Measurements from ENCODE around the gene GABBR1.

GABBR1 gene

GRCh38 chr6:29641430-29642148 is 8.6 kb upstream of the GABBR1 start:
- Mint-ChIP-seq H3K36me3 (ENCODE audit: low read depth) (no peaks in the 10 kb centered on the region), H3K4me3 (peak overlapping the region; percentile 74), H3K9me3 (no peaks in the 10 kb centered on the region), H3K27me3 (ENCODE audit: low read depth) (peaks cover 5% of the 10 kb centered on the region), H3K27ac (peak overlapping the region; percentile 87), H3K4me1 (ENCODE audit: low read depth) (peaks cover 11% of the 10 kb centered on the region)

DNA sequence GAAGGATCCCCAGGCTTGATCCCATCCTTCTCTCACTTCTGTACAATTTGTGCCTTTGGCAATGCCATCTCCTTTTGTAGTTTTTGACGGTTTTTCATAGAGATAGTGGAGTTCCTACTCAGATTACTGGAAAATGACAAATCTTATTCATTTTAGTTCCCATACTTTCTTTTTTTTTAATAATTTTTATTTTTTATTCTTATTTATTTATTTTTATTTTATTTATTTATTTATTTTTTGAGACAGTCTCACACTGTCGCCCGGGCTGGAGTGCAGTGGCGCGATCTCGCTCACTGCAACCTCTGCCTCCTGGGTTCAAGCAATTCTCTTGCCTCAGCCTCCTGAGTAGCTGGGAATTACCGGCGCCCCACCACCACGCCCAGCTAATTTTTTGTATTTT is 4.3 kb upstream of the GABBR1 start:
- no peak overlapping the region for H3K4me3 Mint-ChIP-seq
- no peak overlapping the region for H3K27ac Mint-ChIP-seq
- peaks cover 18% of the 10 kb centered on the region for H3K4me1 Mint-ChIP-seq (ENCODE audit: low read depth)

DNA sequence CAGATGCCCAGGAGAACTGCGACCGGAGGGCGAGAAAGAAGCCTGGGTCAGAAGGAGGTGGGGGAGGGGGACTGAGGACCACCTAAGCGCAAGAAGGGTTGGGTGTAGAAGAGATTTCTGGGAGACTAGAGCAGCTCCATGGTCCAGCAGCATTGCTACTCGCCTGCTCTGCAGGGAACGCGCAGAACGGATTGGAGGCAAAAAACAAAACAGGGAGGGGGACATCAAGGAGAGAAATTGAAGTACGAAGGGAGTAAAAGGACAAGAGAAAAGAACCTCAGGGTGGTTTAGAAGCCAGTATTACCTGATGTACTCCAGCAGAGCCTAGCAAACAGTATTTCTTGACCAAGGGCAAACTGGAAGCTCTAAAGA is 537 bp upstream of the GABBR1 start:
- Mint-ChIP-seq H3K27ac (peak overlapping the region; percentile 37), H3K9me3 (no peaks in the 10 kb centered on the region), H3K4me1 (ENCODE audit: low read depth) (peaks cover 35% of the 10 kb centered on the region), H3K4me3 (peak overlapping the region; percentile 78), H3K27me3 (ENCODE audit: low read depth) (peaks cover 55% of the 10 kb centered on the region), H3K36me3 (ENCODE audit: low read depth) (peaks cover 9% of the 10 kb centered on the region)

More for the DNA sequence above, 4.3 kb upstream of the GABBR1 start:
- H3K36me3 Mint-ChIP-seq (ENCODE audit: low read depth), result no peaks in the 10 kb centered on the region
- no peaks in the 10 kb centered on the region for H3K9me3 Mint-ChIP-seq
- H3K27me3 Mint-ChIP-seq (ENCODE audit: low read depth), result peaks cover 25% of the 10 kb centered on the region

DNA sequence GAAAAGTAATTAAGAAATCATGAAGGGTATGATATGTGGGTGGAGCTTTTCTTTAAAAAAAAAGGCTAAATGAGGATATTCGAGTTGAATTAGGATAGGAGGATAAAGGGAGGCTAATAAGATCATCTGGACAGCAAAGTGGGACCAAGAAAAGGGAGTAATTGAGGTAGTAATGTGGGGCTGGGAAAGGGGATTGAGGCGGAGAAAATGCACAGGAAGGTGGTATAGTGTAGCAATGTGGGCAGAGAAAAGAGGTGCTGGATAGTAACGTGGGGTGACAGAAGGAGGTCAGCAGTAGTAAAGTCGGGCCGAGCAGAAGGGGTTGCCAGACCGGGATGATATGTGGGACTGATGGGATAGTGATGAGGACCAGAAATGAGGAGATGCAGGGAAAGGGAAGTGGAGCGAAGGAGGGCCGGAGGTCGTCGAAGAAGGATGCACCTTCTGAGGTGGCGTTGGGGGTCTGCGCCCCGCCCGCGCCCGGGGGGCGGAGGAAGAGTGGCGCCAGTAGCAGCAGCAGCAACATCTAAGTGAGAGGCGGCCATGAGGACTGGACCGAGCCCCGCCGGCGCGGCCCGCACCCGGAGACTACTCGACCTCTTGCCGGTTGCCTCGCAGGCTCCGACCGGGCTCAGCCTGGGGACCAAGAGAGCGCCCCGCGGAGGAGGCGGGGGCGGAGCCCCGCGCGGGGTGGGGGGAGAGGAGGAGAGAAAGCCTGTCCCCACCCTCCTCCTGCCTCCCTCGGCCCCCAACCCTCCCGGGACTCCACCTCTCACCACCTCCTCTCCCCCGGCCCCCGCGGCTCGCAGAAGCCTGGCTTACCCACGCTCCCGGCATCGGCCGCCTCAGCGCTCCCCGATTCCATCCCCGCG is 887 bp downstream of the GABBR1 start:
- peak overlapping the region; percentile 78 for H3K27ac Mint-ChIP-seq
- H3K27me3 Mint-ChIP-seq (ENCODE audit: low read depth), result peaks cover 59% of the 10 kb centered on the region
- H3K4me1 Mint-ChIP-seq (ENCODE audit: low read depth), result peaks cover 38% of the 10 kb centered on the region
- H3K4me3 Mint-ChIP-seq, result peak overlapping the region; percentile 97
- H3K36me3 Mint-ChIP-seq (ENCODE audit: low read depth), result peaks cover 9% of the 10 kb centered on the region
- no peaks in the 10 kb centered on the region for H3K9me3 Mint-ChIP-seq

DNA sequence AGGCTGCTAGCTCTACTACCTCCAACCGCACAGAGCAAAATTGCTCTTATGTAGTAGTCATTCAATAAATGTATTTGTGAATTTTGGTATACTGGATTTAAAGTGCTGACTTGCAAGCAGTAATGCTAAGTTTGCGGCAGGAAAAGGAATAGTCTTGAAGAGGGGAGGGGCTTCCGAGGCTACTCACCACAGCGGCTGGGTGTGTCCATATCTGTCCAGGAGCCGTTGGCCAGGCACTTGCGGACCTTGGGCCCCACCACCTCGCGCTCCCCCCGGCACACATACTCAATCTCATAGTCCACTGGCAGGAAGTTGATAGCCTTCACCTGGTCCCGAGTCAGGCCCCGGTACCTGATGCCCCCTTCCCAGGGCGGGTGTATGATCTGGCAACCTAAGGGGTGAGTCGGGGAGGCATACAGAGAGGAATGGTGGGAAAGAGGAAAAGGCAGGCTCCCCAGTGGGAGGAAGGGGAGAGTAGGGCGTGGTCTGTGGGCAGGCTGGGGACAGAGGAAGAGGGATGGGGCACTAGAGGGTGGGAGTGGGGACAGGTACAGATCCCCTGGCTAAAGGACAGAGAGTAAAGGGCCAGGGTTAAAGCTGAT is 1.7 kb downstream of the GABBR1 start:
- peak overlapping the region; percentile 97 for H3K4me3 Mint-ChIP-seq

DNA sequence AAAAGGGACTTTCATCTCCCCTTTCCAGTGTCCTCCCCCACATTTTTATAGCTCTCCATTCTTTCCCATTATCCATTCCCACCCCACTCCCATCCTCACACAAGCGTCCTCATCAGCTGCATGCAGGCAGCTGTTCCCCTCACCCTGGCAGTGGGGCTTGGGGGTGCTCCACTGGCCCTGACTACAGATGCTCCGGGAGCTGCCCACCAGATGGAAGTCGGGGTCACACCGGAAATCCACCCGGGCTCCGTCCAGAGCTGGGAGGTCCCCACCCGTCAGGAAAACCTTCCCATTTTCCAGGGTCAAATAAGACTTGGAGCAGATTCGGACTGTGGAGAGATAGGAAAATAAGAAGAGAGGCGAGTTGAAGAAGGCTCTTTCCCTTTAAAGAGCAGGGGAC is 2.7 kb downstream of the GABBR1 start:
- Mint-ChIP-seq H3K4me3 (peak overlapping the region; percentile 19), H3K9me3 (no peaks in the 10 kb centered on the region), H3K27ac (no peak overlapping the region), H3K4me1 (ENCODE audit: low read depth) (peaks cover 38% of the 10 kb centered on the region), H3K27me3 (ENCODE audit: low read depth) (peaks cover 64% of the 10 kb centered on the region), H3K36me3 (ENCODE audit: low read depth) (peaks cover 9% of the 10 kb centered on the region)

More for the DNA sequence above, 1.7 kb downstream of the GABBR1 start:
- Mint-ChIP-seq H3K9me3 (no peaks in the 10 kb centered on the region), H3K36me3 (ENCODE audit: low read depth) (peaks cover 9% of the 10 kb centered on the region), H3K27me3 (ENCODE audit: low read depth) (peaks cover 64% of the 10 kb centered on the region), H3K4me1 (ENCODE audit: low read depth) (peaks cover 38% of the 10 kb centered on the region), H3K27ac (no peak overlapping the region)

GRCh38 chr6:29629571-29629970 is 3.4 kb downstream of the GABBR1 start:
- Mint-ChIP-seq H3K27ac (no peak overlapping the region), H3K36me3 (ENCODE audit: low read depth) (peaks cover 9% of the 10 kb centered on the region), H3K4me1 (ENCODE audit: low read depth) (peaks cover 38% of the 10 kb centered on the region), H3K27me3 (ENCODE audit: low read depth) (peaks cover 66% of the 10 kb centered on the region), H3K4me3 (peak overlapping the region; percentile 94), H3K9me3 (no peaks in the 10 kb centered on the region)

DNA sequence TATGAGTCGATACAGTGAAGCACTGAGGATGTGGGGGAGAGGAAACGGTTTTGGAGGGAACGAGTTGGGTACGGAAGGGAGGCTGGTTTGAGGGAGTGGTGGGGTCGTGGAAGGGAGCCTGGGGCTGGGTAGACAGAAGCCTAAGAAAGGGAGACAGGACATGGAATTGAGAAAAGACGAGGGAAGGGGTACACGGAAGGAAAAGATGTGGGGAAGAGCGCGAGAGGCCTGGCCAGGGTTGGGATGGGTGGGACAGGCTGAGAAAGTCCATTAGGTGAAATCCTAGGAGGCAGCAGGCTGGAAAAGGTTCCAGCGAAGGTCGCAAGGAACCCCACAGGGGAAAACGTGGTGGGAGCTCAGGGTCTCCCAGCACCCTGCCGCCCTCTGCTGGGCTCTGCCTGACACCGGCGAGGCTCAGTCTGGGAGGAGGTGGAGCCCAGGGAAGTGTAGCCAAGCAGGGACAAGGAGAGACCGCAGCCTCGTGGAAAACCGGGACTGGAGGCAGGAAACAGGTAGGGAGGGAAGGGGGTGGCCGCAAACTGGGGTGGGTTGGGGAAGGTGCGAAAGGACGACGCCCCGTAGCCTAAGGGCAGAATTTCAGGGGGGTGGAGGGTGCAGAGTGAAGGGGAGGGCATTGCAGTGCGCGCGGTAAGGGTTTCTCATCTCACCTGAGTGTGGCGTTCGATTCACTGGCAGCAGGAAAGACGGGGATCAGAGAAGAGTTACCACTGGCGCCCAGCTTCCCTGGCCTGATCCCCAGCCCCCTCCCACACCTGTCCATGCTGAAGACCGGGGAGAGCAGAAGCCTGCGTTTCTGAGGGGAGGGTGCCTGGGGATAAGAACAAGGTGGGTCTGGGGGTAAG is 4.3 kb downstream of the GABBR1 start:
- peaks cover 13% of the 10 kb centered on the region for H3K36me3 Mint-ChIP-seq (ENCODE audit: low read depth)
- H3K27ac Mint-ChIP-seq, result peak overlapping the region; percentile 39
- peak overlapping the region; percentile 94 for H3K4me3 Mint-ChIP-seq
- peaks cover 33% of the 10 kb centered on the region for H3K4me1 Mint-ChIP-seq (ENCODE audit: low read depth)
- no peaks in the 10 kb centered on the region for H3K9me3 Mint-ChIP-seq
- H3K27me3 Mint-ChIP-seq (ENCODE audit: low read depth), result peaks cover 60% of the 10 kb centered on the region

- Mint-ChIP-seq H3K4me1 (ENCODE audit: low read depth) (peaks cover 28% of the 10 kb centered on the region), H3K27ac (no peak overlapping the region), H3K9me3 (no peaks in the 10 kb centered on the region), H3K27me3 (ENCODE audit: low read depth) (peaks cover 56% of the 10 kb centered on the region), H3K4me3 (peak overlapping the region; percentile 94), H3K36me3 (ENCODE audit: low read depth) (peaks cover 15% of the 10 kb centered on the region)
These were observed 5.1 kb downstream of the GABBR1 start for GRCh38 chr6:29627755-29628418.

GRCh38 chr6:29626948-29627754 is 5.8 kb downstream of the GABBR1 start:
- Mint-ChIP-seq H3K27ac (no peak overlapping the region), H3K36me3 (ENCODE audit: low read depth) (peaks cover 15% of the 10 kb centered on the region), H3K4me3 (peak overlapping the region; percentile 49), H3K4me1 (ENCODE audit: low read depth) (peaks cover 28% of the 10 kb centered on the region), H3K27me3 (ENCODE audit: low read depth) (peaks cover 54% of the 10 kb centered on the region), H3K9me3 (no peaks in the 10 kb centered on the region)

DNA sequence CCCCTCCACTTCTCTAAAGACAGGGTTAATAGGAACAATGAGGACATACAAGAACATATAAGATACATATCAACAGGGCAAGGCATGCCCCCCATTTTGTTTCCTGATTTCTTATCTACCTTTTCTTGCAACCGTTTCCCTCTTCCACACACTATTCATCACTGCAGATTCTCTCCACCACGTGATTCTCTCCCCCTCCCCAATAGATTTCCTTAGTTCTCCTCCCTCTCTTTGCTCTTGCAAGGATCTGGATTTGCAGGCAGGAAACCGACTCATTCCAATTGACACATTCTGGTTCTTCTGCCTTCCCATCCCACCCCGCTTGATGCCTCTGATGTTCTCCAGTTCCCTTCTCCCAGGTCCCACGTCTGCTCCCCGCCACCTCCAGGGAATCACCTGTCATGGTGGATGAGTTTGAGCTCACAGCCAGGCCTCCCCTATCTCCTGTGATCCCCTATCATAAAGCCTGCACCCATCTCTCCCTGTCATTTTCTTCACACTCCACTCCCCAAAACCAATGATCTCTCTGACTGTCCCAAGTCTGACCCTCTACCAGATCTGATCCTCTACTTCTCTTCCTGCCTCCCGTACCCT is 7.5 kb downstream of the GABBR1 start:
- no peak overlapping the region for H3K4me3 Mint-ChIP-seq

DNA sequence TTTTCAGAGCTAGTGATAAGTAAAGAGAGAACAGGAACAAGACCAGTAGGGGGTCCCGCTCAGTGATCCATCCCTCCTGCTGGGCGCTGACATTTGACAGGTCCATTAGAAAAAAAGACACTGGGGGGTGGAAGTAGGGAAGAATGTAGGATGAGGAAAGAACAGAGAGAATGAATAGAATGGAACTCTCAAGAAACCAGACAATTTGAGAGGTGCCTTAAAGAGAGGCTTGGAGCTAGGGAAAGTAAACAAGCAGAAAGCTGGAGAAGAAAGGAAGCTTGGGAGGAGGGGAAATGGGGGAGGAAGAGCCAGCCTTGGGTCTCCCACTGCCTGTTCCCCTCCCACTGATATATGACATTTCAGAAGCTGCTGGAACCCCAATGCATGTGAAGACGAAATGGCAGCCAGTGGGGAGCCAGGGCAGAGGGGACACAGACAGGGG is 8.4 kb downstream of the GABBR1 start:
- Mint-ChIP-seq H3K4me3 (no peak overlapping the region), H3K27me3 (ENCODE audit: low read depth) (peaks cover 29% of the 10 kb centered on the region), H3K4me1 (ENCODE audit: low read depth) (peaks cover 11% of the 10 kb centered on the region), H3K36me3 (ENCODE audit: low read depth) (peaks cover 14% of the 10 kb centered on the region), H3K9me3 (no peaks in the 10 kb centered on the region), H3K27ac (no peak overlapping the region)

More for the DNA sequence above, 7.5 kb downstream of the GABBR1 start:
- H3K27me3 Mint-ChIP-seq (ENCODE audit: low read depth), result peaks cover 37% of the 10 kb centered on the region
- peaks cover 15% of the 10 kb centered on the region for H3K36me3 Mint-ChIP-seq (ENCODE audit: low read depth)
- H3K9me3 Mint-ChIP-seq, result no peaks in the 10 kb centered on the region
- H3K4me1 Mint-ChIP-seq (ENCODE audit: low read depth), result peaks cover 14% of the 10 kb centered on the region
- no peak overlapping the region for H3K27ac Mint-ChIP-seq
